Karpas-422 (cell line): Measurements from ENCODE around the gene PAX5. TPM values are rescaled to one million over a fixed set of nuclear protein-coding genes. Genes with fewer than 3 reads are reported as not detected.

Experiments used
- DNase-seq: peaks from one replicate; pipeline ENCODE4 v3.0.0-alpha.2; 2015
- H2AFZ ChIP-seq: fragments of 200-600 bp; sonication (generic); 2 replicates; pipeline ENCODE4 v1.6.1; 2014; ENCODE audit warnings: antibody characterized with exemption, low read length, mixed read lengths
- H3K27ac ChIP-seq: fragments of 200-600 bp; sonication (generic); 2 replicates; pipeline ENCODE4 v1.5.1; 2014; ENCODE audit warnings: mild to moderate bottlenecking, low read length, moderate library complexity
- H3K27me3 ChIP-seq: fragments of 200-600 bp; sonication (generic); 2 replicates; pipeline ENCODE4 v1.6.1; 2014; ENCODE audit warnings: low read length, mixed read lengths
- H3K36me3 ChIP-seq: fragments of 200-600 bp; sonication (generic); 2 replicates; pipeline ENCODE4 v1.6.1; 2014; ENCODE audit warnings: low read length, mixed read lengths; ENCODE audit not compliant: insufficient read depth
- H3K4me1 ChIP-seq: fragments of 200-600 bp; sonication (generic); 2 replicates; pipeline ENCODE4 v1.6.1; 2014; ENCODE audit warnings: mild to moderate bottlenecking, low read length, mixed read lengths
- H3K4me2 ChIP-seq: fragments of 200-600 bp; sonication (generic); 2 replicates; pipeline ENCODE4 v1.6.1; 2014; ENCODE audit warnings: low read length, low read depth, mild to moderate bottlenecking; ENCODE audit not compliant: poor library complexity, severe bottlenecking
- H3K4me3 ChIP-seq: fragments of 200-600 bp; sonication (generic); 2 replicates; pipeline ENCODE4 v1.5.1; 2014; ENCODE audit warnings: mild to moderate bottlenecking, antibody characterized with exemption, low read length, mixed read lengths
- H3K79me2 ChIP-seq: fragments of 200-600 bp; sonication (generic); 2 replicates; pipeline ENCODE4 v1.6.1; 2014; ENCODE audit warnings: mild to moderate bottlenecking, low read length, mixed read lengths
- H3K9ac ChIP-seq: fragments of 200-600 bp; sonication (generic); 2 replicates; pipeline ENCODE4 v1.6.0; 2014; ENCODE audit warnings: low read length
- H3K9me2 ChIP-seq: fragments of 200-600 bp; sonication (generic), shearing (Covaris generic); replicated peaks from 2 replicates; pipeline ENCODE4 v1.6.0; 2014; ENCODE audit warnings: mild to moderate bottlenecking, low read length, moderate library complexity; ENCODE audit not compliant: insufficient read depth
- H3K9me3 ChIP-seq: fragments of 300-700, 200-600 bp; sonication (generic); 2 replicates; pipeline ENCODE4 v1.6.1; 2014; ENCODE audit warnings: low read length, mixed read lengths
- H4K20me1 ChIP-seq: fragments of 200-600 bp; sonication (generic); 2 replicates; pipeline ENCODE4 v1.6.1; 2014; ENCODE audit warnings: mild to moderate bottlenecking, antibody characterized with exemption, low read length, low read depth; ENCODE audit not compliant: insufficient read depth
- total RNA-seq: library from RNA; depleted of rRNA; stranded (reverse); fragments of >200 nt; shearing (Covaris generic); gene quantifications from 2 replicates; pipeline ENCODE4 v1.2.3, GENCODE V29; 2014; ENCODE audit warnings: low replicate concordance

Gene PAX5
- total RNA-seq, 1 experiment from 2014 or later: 88.9 TPM

- no peak overlapping the region for H3K4me3 ChIP-seq
- peaks cover 54% of the 10 kb centered on the region for H3K36me3 ChIP-seq
- no peak overlapping the region for H3K27ac ChIP-seq
- no peak overlapping the region for H2AFZ ChIP-seq
- H3K9ac ChIP-seq: no peak overlapping the region
- no peak for DNase-seq
- no peak overlapping the region for H3K4me2 ChIP-seq
- peaks cover 8% of the 10 kb centered on the region; the same call in 1 of the 2 replicates for H4K20me1 ChIP-seq
- H3K9me2 ChIP-seq: no peaks in the 10 kb centered on the region
- H3K4me1 ChIP-seq: no peaks in the 10 kb centered on the region
- H3K9me3 ChIP-seq: no peaks in the 10 kb centered on the region
- no peaks in the 10 kb centered on the region for H3K27me3 ChIP-seq
- H3K79me2 ChIP-seq: peaks cover 78% of the 10 kb centered on the region
Measured at GRCh38 chr9:36922548-36922947, 111.5 kb downstream of the PAX5 start.

DNA sequence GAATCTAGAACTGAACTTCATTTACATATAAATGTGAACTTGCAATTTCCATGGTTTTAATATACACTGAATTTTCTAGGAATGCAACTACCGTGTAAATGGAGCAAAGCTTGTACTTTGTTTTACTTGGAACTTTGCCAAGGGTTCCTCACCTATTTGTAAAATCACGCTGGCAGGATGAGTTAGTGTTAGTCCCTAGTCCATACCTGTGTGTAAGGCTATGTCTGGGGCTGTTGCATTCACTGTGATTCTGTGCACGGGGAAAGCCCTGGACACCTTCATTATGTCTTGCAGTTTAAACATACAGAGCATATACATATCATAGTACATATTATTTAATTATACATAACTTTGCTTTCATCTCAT, 119.9 kb downstream of the PAX5 start:
- Histone ChIP-seq H3K27me3 (no peaks in the 10 kb centered on the region), H4K20me1 (peaks cover 20% of the 10 kb centered on the region; the same call in 1 of the 2 replicates), H2AFZ (no peak overlapping the region), H3K36me3 (peaks cover 25% of the 10 kb centered on the region), H3K4me2 (no peak overlapping the region), H3K4me3 (no peak overlapping the region), H3K27ac (no peak overlapping the region), H3K9me3 (no peaks in the 10 kb centered on the region), H3K9ac (no peak overlapping the region), H3K9me2 (no peaks in the 10 kb centered on the region), H3K4me1 (peaks cover 3% of the 10 kb centered on the region; the same call in 1 of the 2 replicates), H3K79me2 (peaks cover 84% of the 10 kb centered on the region)
- DNase-seq: no peak

GRCh38 chr9:36913393-36914211, 120.5 kb downstream of the PAX5 start:
- Histone ChIP-seq H3K9me2 (no peaks in the 10 kb centered on the region), H3K9ac (no peak overlapping the region), H3K4me2 (no peak overlapping the region), H3K27ac (no peak overlapping the region), H3K9me3 (no peaks in the 10 kb centered on the region), H3K4me3 (no peak overlapping the region), H3K27me3 (no peaks in the 10 kb centered on the region), H2AFZ (no peak overlapping the region), H3K36me3 (peaks cover 25% of the 10 kb centered on the region; the same call in 1 of the 2 replicates), H4K20me1 (peaks cover 20% of the 10 kb centered on the region; the same call in 1 of the 2 replicates), H3K4me1 (peaks cover 4% of the 10 kb centered on the region; the same call in 1 of the 2 replicates), H3K79me2 (peaks cover 80% of the 10 kb centered on the region)
- DNase-seq: no peak

GRCh38 chr9:36912620-36913019, 121.4 kb downstream of the PAX5 start:
- H3K4me2 ChIP-seq: no peak overlapping the region
- peaks cover 20% of the 10 kb centered on the region; the same call in 1 of the 2 replicates for H4K20me1 ChIP-seq
- no peak overlapping the region for H2AFZ ChIP-seq
- DNase-seq: no peak
- H3K4me1 ChIP-seq: peaks cover 4% of the 10 kb centered on the region; the same call in 1 of the 2 replicates
- H3K36me3 ChIP-seq: peaks cover 26% of the 10 kb centered on the region; the same call in 1 of the 2 replicates
- no peak overlapping the region for H3K4me3 ChIP-seq
- H3K79me2 ChIP-seq: peaks cover 78% of the 10 kb centered on the region
- no peaks in the 10 kb centered on the region for H3K9me2 ChIP-seq
- H3K9me3 ChIP-seq: no peaks in the 10 kb centered on the region
- no peaks in the 10 kb centered on the region for H3K27me3 ChIP-seq
- no peak overlapping the region for H3K27ac ChIP-seq
- no peak overlapping the region for H3K9ac ChIP-seq

GRCh38 chr9:36911601-36912412, 122.3 kb downstream of the PAX5 start:
- Histone ChIP-seq H2AFZ (no peak overlapping the region), H3K4me1 (peaks cover 4% of the 10 kb centered on the region; the same call in 1 of the 2 replicates), H3K9ac (no peak overlapping the region), H3K27ac (no peak overlapping the region), H3K79me2 (peaks cover 82% of the 10 kb centered on the region), H3K4me3 (no peak overlapping the region), H3K27me3 (no peaks in the 10 kb centered on the region), H3K4me2 (no peak overlapping the region), H3K9me3 (no peaks in the 10 kb centered on the region), H4K20me1 (peaks cover 20% of the 10 kb centered on the region; the same call in 1 of the 2 replicates), H3K9me2 (no peaks in the 10 kb centered on the region), H3K36me3 (peaks cover 28% of the 10 kb centered on the region; the same call in 1 of the 2 replicates)
- no peak for DNase-seq

DNA sequence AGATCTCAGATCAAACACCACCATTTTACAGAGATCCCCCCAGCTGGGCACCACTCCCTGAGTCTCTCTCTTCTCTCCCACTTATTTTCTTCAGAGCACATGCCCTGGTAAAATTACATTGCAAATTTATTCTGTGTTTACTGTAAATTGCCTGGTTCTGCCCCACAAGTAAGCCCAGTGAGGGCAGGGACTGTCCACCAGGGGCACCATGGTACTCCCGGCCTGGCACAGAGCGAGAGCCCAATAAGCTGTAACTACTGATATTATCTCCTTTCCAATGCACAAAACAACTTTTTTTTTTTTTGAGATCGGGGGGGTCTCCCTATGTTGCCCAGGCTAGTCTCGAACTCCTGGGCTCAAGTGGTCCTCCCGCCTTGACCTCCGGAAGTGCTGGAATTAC, 123.0 kb downstream of the PAX5 start:
- H3K79me2 ChIP-seq: peaks cover 83% of the 10 kb centered on the region
- no peak overlapping the region for H2AFZ ChIP-seq
- no peaks in the 10 kb centered on the region for H3K9me2 ChIP-seq
- no peak overlapping the region for H3K4me3 ChIP-seq
- H3K9me3 ChIP-seq: no peaks in the 10 kb centered on the region
- DNase-seq: no peak
- no peak overlapping the region for H3K9ac ChIP-seq
- H3K27ac ChIP-seq: no peak overlapping the region
- peaks cover 25% of the 10 kb centered on the region; the same call in 1 of the 2 replicates for H3K36me3 ChIP-seq
- H3K27me3 ChIP-seq: no peaks in the 10 kb centered on the region
- no peak overlapping the region for H3K4me2 ChIP-seq
- peaks cover 20% of the 10 kb centered on the region; the same call in 1 of the 2 replicates for H4K20me1 ChIP-seq
- peaks cover 4% of the 10 kb centered on the region; the same call in 1 of the 2 replicates for H3K4me1 ChIP-seq

GRCh38 chr9:36906492-36906891, 127.6 kb downstream of the PAX5 start:
- Histone ChIP-seq H3K79me2 (peaks cover 64% of the 10 kb centered on the region), H3K4me3 (no peak overlapping the region), H3K4me2 (no peak overlapping the region), H3K36me3 (peaks cover 25% of the 10 kb centered on the region), H3K9ac (no peak overlapping the region), H3K27me3 (no peaks in the 10 kb centered on the region), H3K9me2 (no peaks in the 10 kb centered on the region), H2AFZ (no peak overlapping the region), H4K20me1 (peaks cover 9% of the 10 kb centered on the region; the same call in 1 of the 2 replicates), H3K4me1 (peaks cover 4% of the 10 kb centered on the region; the same call in 1 of the 2 replicates), H3K9me3 (no peaks in the 10 kb centered on the region), H3K27ac (no peak overlapping the region)
- DNase-seq: no peak
